ENCODE results near the gene PTGFRN.

DNA sequence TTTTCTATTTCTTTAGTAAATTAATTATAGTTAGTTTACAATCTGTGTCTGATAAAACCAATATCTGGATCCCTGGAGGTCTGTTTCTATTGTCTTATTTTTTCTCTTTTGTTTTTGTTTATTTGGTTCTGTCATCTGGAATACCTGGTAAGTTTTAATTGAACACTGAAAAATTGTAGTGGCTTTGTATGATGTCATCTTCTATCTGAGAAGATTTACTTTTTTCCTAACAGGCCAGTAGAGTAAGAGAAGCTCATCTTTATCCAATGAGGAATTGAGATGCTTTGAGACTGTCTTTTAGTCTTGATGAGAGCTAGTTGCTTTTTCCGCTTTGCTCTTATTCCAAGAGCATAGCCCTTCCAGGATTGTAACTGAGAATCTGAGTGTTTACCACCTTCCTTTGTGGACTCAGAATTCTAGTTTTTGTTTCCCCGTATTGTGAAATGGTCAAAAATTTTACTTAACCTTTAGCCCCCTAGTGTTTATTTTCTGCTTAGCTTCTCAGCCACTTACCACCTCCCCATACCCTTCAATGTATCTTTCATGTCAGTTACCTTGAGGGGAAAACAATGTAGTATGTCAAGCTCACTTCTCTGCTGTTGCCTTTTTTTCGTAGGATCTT lies 25.0 kb downstream of the PTGFRN start:
- TF ChIP-seq, protein P1, sequence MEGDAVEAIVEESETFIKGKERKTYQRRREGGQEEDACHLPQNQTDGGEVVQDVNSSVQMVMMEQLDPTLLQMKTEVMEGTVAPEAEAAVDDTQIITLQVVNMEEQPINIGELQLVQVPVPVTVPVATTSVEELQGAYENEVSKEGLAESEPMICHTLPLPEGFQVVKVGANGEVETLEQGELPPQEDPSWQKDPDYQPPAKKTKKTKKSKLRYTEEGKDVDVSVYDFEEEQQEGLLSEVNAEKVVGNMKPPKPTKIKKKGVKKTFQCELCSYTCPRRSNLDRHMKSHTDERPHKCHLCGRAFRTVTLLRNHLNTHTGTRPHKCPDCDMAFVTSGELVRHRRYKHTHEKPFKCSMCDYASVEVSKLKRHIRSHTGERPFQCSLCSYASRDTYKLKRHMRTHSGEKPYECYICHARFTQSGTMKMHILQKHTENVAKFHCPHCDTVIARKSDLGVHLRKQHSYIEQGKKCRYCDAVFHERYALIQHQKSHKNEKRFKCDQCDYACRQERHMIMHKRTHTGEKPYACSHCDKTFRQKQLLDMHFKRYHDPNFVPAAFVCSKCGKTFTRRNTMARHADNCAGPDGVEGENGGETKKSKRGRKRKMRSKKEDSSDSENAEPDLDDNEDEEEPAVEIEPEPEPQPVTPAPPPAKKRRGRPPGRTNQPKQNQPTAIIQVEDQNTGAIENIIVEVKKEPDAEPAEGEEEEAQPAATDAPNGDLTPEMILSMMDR (IDR thresholded peaks at IDR 0.05; ENCODE audit: poor library complexity): peak; percentile 19
- no peak for TF ChIP-seq EZH2 (IDR thresholded peaks at IDR 0.05; ENCODE audit: borderline replicate concordance)

All from hepatocyte (in vitro differentiated cells).